HG03439 (cell line): ENCODE measurements around the gene EML4.
A peak's percentile ranks its signal among the peaks of the same experiment; 100 is the strongest.

Source experiments
- ATAC-seq: cut with Tn5 transposase; IDR thresholded peaks from one replicate; pipeline ENCODE4 v1.9.1; 2021; ENCODE audit warnings: mild to moderate bottlenecking, moderate library complexity; ENCODE audit not compliant: unreplicated experiment

Gene EML4

DNA sequence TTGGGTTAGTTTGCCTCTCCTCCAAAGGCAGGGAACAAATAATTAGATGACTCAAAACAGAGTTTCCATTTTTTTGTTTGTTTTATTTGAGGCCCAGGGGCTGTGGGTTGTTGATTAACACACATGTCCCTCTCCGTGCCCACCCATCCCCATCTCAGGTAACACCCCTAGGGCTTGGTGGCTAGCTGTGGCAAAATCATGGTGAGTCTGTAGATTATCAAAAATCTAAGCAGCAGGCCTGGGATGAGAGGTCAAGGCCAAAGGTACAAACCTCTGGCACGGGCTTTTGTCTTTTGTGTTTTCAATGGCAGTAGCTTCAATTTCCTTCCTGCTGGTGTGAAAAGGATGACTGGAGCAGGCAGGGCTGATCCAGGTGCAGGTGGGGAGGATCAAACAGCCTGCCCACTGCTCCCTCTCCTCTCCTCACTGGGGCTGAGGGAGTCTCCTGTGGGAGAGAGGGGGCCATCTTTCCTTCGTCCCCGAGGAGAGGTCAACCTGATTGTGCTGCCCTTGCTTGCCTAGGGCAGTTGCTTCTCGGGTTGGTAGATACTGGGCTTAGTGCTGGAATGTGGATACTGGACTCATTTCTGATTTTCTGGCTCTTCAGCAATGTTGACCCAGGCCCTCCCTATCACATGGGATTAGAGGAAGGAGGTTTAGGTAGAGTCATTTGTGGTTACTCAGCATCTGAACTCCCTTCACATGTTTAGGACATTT lies 31.9 kb upstream of the EML4 start:
- no peak for ATAC-seq

DNA sequence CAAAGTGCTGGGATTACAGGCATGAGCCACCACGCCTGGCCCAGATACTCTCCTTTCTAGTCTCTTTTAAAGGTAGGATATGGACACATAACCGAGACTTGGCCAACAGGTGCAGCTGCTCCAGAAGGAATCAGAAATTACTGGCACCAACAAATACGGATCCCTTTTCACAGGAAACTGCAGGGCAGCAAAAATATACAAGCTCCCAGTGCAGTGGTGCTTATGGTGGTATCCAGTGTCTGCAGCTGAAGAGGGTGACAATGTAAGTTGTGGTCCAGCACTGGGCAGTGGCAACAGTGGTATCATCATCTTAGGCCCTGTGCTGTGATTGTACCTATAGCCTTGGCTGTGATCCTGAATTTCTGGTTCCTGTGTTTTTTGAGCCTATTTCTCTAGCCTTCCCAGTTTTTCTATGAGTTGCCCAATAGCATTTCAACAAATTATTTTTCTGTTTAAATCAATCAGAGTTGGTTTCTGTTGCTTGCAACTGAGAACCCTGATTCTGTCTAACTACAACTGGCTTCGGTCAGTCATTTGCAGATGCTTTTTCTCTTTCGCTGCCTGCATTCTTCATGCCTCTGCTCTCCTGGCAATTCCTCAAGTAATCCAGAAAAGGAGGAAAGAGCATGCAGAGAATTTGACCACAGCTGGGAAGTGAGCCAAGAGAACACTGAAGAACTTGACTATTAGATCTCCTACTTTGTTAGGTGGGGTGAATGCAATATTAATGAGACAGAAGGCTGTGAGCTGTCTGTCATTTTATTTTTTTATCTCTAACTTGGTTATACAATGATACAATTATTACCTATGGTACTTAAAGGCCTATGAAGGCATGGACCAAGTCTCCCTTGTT lies 30.8 kb upstream of the EML4 start:
- ATAC-seq: no peak

DNA sequence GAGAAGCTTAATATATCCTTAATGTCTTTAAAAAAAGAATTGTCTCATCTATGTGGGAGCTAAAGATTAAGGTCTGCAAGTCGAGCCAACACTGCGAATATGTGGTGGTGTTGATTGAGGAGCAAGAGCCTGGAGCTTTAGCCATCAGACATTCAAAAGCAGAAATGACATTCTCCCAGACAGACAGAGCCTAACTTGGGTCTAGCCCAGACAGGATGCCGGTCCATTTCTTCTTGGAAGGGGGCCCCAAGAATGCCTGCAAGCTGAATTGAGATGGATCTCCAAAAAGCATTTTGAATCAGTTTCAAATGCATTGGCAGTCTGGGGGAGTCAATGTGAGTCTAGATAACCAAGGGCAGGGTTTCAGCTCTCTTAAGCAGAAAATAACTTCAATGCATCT lies 30.1 kb upstream of the EML4 start:
- ATAC-seq: no peak

DNA sequence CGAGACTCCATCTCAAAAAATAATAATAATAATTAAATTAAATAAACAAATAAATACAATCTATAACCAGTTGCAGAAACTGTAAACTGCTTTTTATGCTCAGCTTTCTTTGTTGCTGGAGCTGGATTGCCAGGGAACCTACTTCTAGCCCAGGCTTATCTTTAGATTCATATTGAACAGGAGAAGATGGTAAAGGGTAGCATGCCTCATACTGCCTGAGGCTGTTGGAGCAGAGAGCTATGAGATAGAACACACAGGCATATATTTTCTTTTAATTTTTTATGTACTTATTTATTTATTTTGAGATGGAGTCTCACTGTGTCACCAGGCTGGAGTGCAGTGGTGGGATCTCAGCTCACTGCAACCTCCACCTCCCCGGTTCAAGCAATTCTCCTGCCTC lies 28.7 kb upstream of the EML4 start:
- ATAC-seq: no peak

DNA sequence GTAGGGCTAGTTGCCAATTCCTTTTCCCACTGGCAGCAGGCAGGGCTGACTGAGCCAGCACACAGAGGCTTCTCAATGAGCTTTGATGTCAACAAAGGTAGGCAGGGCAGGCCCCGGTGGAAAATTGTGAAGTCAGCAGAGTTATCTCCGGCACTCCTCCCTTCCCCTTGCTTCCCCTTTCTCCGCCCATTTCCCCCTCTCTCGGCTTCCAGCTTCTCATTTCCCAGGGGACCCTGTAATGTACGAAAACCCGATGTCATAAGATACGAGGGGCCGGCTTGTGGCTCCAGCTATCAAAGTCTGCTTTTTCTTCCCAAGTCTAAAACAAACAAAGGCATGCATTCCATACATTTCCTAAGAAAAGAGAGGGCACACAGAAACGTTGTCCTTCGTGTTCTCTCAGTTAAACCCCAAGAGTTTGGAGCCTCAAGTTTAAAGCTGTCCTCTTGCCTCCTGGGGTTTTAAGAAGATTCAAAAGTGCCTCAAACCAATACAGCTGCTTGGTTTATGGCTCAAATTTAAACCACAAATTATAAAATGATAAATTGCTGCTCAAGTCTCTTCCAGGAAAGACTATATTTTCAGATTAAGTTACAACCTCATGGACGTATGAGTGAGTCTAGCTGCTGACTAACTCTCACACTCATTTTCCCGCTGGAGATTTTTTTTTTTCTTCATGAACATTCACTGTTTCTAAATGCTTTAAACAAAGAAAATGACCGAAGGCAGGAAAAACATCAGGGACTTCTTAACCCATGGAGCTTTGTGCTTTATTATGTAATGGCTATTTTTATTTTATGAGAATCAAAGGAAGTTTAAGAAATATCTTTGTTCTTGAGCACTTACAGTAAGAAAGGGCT lies 27.2 kb upstream of the EML4 start:
- no peak for ATAC-seq

DNA sequence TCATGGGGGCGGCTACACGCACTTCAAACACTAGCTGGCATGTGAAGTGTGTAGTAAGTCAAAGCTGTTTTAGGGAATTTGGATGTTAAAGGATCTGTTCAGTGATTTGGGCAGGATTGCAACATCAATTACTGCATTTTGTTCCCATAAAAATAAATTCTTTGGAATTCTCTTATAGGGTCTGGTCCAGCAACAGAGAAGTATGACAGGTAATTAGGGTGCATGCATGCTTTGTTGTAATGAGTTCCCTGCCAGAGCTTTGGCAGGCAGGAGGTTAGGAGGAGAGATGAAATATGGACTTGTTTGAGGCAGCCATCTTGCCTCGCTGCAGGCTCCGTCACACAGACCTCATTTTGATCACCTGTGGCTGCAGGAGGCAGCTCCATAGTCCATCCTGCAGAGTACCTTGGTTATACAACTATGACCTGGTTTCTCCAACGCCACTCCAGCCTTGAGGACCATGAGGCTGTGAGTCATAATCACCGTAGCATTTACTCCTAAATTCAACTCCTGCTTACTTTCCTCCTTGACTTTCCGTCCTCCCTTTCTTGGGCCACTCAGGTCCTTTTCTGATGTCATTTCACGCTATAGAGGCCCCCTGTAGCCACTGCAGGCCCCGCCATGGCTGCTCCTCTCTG lies 26.5 kb upstream of the EML4 start:
- ATAC-seq: no peak

DNA sequence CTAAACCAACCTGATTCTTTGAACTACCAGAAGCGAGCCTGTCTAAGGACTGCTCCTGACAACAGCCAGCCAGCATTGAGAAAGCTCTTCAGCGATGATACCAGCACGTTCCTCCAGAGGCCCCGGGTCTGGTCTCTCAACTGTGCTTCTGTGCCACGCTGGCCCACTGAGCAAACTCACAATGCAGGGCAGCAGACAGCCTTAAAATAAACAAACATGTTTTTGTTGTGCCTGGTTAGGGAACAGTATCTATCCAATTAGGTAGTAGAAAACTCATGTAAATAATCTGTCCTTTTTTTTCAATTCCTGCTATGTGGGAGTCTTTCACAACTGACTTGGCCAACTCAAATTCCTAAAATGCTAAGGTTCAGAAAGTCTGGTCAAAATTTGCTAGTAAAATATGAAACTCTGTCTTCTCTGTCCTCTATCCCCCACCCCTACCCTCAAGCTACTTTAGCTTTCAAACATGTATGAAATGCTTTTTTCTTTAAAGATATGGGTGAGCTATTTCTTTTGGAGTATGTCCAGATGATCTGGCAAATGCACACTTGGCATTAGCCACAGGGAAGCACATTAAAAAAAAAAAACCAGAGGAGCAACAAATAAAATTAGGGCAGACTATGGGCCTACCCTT lies 21.4 kb upstream of the EML4 start:
- ATAC-seq: no peak

DNA sequence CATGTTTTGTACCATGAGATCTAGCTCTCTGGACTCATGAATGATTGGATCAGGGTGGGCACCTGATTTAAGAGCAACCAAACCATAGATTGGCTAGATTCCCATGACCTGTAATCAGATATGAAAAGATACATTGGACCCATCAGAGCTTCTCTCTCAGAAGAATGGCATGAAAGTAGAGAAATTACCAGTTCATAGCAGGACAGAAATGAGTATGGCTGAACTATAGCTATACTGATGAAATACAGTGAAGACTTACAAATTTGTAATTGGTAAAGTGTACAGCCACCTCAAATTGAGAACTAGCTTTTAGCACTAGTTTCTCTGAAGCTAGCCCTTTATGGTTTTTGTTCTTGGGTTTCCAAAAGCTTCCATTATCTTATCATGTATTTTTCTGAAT lies 19.0 kb upstream of the EML4 start:
- ATAC-seq: no peak

DNA sequence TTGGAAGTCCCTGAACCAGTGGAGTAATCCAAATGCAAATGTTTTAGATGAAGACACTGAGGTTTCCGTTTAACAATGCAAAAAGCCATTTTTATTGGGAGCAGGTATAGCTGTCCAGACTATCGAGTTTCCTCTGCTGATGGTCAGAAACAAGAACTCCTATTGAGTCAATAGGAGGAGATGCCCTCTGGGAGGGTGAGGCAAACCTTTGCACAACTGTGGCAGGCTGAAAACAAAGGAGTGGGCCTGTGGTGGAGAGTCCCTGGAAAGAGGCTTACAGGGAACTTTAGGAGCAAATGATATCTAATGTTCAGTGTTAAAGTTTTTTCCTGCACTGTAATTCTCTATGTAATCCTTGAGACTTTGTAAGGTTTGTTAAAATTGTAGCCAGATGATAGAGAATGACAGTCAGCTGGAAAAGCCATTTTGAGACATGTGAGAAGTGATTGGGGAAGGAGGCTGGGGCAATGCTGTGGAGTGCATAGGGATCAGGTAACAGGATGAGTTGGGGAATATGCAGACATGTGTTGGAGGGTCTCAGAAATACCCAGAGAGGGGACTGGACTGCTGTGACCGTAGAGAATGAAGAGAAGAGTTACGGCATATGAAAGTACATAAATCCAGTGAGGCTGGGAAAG lies 15.1 kb upstream of the EML4 start:
- no peak for ATAC-seq

DNA sequence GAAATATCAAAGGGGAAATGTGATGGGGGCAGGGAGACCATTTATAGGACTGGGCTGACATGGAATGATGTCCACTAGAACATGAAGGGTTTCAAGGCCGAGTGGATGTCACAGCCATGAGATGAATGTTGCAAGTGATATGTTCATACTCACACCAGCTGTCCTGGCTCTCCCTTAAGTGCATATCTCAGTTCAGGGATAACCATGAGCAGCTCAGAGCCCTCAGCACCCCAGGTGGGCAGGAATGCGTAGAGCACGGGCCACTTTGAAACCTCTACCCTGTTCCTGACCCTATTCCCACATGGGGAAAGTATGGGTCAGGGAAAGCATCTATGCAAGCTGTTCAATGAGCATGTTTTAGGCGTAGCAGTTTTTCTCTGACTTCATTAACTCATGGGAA lies 12.4 kb upstream of the EML4 start:
- ATAC-seq: no peak

DNA sequence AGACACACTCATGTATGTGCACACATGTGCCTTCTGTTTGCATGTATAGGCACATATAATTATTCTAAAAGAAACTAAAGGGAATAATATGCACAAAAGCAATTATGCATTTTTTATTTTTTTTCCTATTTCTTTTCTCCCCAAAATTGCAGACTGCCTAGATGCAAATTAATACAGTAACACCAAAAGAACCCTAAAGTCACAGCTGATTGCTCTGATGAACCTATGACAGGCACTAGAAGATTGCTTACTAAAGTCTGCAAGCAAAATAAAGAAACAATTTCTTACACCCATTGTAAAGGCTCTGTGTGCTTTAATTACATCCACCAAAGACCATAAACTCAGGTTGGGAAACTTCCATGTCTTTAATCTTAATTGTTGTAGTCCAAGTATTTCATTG lies 7.7 kb upstream of the EML4 start:
- no peak for ATAC-seq

DNA sequence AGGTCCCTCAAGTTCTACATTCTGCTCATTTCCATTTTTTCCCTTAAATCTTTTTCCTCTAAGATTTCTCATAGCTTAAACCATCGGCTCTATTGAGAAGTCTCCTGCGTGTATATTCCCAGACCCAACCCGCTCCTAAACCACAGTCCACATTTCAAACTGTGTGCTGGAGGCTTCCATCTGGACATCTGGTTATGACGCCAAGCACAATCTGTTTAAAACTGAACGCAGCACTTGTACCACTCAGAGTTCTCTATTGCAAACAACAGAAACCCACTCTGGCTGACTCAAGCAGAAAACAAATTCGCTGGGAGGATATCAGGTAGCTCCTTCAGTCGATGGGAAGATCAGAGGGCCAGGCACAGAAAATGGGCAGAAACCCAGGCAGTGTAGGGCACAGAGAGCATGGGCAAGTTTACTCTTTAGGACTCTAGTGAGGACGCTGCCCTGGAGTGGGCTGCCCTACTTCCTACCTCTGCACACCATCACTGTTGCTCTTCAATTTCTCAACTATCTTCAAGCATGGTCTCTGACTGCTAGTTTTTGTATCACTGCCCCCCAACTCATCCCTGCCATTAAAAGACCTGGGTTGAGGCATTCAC lies 5.6 kb upstream of the EML4 start:
- no peak for ATAC-seq

DNA sequence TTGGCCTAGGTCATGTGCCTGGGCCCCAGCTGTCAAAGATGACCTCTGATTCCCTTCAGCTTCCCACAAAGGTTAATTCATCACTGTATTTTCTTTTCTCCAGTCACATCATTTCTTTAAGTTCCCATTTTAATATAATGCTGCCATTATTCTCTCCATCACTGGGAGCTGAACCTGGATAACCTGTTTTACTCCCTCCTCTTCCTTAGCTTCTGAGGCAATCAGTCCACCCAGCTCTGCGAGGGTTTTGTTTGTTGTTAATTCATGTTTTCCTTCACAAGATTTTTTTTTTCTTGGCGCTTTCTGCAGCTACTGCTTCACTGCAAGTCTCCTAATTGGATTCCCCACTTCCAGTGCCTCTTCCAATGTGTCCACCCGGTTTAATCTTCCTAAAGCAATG lies 5.1 kb upstream of the EML4 start:
- no peak for ATAC-seq

DNA sequence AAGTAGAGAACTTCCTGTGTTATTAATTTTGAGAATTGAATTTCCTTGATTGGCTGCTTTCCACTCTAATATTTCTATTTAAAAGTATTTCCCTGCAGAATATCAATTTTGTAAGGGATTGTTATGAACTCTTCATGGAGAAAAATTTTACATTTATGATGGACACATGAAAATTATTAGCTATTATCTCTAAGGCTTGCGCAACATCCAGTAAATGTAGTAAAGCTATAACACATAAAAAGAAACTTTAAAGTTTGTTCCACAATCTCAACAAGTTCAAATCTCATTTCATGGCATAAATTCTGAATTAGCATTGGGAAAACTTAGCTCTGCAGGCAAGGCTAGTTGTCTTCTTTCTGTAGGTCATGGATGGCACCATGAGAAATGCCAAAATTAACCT lies 4.2 kb upstream of the EML4 start:
- no peak for ATAC-seq

DNA sequence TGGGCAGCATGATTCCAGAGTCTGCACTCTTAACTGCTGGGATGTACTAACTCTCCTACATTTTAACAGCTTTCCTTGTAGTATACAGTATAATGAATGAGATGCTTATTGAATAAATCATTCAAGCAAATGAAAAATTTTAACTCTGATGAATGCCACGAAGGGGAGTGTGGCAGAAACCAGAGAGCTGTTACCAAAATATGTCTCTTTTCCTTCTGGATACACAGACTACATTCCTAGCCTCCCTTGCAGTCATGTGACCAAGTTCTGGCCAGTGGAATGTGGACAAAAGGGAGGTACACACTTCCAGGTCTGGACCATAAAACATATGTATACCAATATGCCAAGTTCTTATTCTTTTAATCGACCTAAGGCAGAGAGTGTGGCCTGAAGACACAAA lies 1.7 kb upstream of the EML4 start:
- ATAC-seq: no peak

DNA sequence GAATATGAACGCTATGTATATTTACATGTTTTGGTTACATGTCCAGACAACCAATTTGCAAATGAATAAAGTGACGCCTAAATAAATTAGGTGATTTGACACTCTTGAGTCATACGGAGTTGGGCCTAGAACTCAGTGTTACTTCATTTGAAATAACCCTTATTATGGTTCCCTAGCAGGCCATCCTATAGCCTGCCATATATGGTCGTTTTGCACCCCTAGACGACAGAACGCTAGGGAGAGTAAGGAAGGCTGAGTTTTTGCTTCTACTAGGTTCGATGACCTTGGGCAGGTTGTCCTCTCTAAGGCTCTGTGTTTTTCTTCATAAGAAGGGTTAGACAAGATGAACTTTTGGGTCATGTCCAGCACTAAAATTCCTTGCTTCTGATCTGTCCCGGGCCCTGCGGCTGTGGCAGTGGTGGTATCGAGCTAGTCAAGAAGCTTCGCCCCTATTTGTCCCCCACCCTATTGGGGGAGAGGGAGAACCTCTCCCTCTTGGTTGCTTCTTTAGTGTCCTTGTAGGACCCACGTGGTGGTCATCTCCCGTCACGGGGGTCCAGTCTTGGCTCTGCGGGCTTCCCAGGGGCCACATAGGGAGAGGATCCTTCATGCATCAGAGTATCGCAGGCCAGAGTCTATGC lies 574 bp upstream of the EML4 start:
- ATAC-seq: no peak

DNA sequence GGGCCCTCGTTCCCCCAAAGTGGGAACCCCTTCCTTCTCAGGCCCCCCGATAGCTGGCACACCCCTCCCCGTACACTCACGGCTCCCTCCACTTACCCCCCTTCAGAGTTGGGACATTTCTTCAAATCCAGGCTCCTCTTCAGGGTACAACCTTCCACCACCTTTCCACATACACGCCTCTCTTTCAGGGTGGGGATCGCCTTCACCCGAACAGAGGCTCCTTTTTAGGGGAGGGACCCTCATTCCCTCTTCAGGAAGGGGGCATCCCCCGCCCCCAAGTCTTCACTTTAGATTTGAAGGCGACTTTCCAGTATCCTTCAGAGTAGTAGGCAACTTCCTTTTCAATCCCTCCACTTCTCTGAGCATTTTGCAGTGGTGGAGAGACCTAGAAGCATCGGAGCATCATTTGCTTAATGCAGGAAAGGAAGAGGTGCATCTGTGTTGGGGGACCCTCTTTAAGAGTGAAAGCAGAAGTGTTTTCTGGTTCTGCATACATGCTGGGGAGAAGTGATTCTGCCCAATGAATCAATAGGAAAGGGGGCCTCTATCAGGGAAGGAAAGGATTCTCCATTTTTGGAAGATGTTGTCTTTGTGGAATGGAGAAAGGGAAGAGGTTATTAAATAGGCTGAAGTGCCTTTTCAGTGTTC lies 845 bp downstream of the EML4 start:
- ATAC-seq: peak; percentile 6

DNA sequence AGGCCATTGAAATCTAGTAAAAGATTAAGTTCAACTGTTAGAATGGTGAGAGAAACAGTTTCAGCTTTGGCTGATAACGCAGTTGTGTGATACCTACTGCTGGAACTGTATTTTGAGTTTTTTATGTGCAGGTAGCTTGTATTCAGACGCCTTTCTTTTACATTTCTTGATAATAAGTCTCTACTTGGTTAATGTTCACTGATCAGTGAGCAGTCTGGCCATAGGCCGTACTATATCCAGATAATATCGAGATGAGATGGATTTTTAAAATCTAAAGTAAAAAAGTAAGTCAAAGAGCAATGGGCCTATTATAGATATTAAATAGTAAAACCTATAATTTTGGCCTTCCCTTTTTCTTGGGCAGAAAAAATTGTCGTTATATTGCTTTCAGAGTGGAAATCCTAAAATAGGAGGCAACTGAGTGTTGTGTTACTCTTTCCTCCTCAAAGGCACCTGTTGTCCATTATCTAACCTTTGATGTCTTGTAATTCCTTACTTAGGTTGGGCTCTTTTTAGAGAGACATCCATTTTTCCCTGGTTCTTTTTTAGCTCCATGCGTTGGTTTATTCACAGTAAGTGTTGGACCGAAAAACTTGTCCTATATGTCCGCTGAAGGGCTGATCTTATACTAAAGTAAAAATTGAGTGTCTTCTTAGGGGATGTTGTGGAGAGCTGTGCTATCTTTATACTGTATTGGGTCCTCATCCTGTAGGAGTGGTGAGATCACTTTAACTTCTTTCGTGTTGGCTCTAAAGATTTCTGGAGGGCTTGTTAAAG lies 1.7 kb downstream of the EML4 start:
- ATAC-seq: no peak
